NOMO-1 (cell line): ENCODE data around the gene HS3ST3A1.
A peak's percentile ranks its signal among the peaks of the same experiment; 100 is the strongest.
"Not testable (repeated sequence)": the region's sequence is repeated elsewhere in the genome, so short reads cannot be mapped to it uniquely, and the experiment has no call there.

Experiments
- DNase-seq, 2 experiments: peaks; one replicate each; lab custom pipeline; 2025; ENCODE audit not compliant: unreplicated experiment in 2 of 2; lab: John Stamatoyannopoulos, UW

HS3ST3A1 gene

DNA sequence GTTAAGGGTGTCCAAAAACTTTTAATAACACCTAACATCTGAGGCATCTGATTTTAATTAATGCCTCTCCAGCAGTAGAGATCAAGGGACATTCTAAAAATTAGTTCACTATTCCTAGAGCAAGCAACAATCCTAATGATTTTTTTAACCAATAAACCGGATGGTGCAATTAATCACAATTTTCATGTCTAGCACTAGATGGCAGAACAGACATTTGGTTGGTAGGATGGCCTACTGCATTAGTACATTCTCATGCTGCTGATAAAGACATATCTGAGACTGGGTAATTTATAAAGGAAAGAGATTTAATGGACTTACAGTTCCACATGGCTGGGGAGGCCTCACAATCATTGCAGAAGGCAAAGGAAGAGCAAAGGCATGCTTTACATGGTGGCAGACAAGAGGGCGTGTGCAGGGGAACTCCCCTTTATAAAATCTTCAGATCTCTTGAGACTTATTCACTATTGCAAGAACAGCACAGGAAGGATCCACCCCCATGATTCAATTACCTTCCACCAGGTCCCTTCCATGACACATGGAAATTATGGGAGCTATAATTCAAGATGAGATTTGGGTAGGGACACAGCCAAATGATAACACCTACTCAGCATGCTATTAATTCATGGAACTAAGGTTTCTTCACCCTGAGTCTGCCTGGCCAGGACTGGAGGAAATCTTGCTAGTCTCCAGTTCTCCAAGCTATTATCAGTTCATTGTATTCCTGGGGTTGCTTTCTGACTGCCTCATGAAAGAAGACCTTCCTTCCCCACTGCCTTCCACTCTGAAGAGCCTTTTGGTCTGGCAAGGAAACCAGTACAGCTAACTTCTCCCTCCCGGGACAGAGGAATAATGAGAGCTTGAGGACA is 24.8 kb downstream of the HS3ST3A1 start:
- no peak for DNase-seq

DNA sequence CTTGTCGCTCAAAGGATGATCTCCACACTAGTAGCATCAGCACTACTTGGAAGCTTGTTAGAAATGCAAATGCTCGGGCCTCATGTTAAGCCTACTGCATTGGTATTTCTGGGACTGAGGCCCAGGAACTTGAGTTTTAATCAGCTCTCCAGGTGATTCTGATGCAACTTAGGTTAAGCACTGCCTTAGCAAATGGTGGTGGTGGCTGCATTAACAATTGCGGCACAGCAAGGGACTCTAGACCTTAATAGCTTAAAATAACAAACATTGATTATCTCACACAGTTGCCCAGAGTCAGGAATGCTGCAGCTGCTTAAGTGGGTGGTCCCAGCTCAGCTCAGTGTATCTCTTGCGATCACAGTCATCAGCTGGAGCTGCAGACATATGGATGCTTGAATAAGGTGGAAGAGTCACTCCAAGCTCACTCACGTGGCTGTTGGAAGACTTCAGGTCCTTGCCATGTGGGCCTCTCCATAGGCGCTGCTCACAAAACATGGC is 25.8 kb downstream of the HS3ST3A1 start:
- no peak for DNase-seq

DNA sequence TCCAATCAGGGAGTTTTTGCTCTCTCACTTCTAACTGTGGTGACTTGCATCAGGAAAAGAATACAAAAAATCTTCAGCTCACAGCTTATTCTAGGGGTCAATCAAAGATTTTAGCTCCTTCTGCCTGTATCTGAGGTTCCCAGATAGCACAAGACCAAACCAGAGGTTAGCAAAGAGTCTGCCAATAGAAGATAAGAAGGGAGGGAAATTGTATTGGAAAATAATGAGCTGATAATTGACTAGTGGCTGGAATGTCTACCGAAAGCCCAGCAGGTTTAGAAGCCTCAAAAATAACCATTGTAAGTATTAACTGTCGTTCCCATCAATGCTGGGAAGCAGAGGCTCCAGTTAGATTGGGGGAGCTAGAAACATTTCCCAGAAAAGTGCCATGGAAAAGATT is 26.3 kb downstream of the HS3ST3A1 start:
- DNase-seq = no peak

- no peak for DNase-seq
Measured at GRCh38 chr17:13572581-13572980, 29.1 kb downstream of the HS3ST3A1 start.

- DNase-seq = no peak
Measured at GRCh38 chr17:13569398-13570123, 32.2 kb downstream of the HS3ST3A1 start.

DNA sequence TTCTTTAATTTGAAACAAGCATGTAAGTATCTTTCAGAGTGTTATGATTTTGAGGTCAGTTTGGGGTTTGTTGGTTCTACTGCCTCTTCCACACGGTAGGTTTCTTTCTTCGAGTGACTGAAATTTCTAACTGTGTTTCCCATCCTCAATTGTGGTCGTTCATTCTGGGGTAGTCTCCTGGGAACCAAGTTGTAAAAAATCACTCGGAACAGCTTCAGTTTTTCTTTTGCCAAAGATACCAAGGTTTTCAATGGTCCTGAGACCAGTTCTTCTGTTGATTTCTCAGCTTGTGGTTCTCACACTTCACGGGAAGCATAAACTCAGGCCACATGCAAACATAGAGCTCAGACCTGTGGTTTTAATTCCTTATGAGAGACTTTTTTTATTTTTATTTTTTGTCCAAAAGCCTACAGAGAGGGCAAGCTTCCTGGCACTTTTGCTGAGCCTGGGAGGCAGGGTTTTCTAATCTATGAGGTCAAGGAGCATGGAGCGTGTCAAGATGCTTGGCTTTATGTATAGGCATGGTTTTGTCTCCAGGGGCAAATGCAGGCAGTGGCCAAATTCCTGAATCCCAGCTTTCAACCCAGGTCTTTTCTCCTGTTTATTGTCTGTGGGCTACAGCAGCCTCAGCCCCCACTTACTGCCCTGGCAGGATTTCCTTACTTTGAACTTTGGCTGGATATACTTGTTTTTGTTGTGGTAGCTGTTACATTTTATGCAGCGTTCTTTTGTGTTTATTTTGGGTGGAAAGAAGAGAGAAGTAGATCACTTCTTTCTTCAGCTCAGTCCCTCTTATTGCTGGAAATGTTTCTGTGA is 32.9 kb downstream of the HS3ST3A1 start:
- no peak for DNase-seq

- DNase-seq = no peak
Measured at GRCh38 chr17:13563866-13564265, 37.9 kb downstream of the HS3ST3A1 start.

DNA sequence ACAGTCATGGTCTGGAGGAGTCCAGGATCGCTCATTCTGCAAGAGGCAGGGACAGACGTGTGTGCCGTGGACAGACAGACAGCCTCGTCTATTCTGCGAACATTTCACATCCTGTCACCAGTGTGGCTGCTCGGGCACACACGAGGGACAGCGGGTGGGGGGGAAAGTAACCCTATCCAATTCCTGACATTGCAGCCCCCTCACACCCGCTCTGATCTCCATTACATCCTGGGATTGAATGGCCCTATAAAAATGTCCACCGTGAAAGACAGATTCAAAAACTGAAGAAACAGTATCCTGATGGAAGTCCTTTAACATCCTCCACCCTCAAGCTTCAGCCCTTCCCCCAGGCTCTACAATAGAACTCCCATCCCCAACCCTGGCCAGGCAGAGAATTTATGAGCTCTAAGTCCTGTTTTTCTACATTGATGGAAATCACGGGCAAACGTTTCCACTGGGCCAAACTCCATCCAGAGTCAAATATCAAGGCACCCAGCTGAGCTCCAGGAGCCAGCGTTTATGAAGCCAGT is 39.4 kb downstream of the HS3ST3A1 start:
- no peak for DNase-seq

DNA sequence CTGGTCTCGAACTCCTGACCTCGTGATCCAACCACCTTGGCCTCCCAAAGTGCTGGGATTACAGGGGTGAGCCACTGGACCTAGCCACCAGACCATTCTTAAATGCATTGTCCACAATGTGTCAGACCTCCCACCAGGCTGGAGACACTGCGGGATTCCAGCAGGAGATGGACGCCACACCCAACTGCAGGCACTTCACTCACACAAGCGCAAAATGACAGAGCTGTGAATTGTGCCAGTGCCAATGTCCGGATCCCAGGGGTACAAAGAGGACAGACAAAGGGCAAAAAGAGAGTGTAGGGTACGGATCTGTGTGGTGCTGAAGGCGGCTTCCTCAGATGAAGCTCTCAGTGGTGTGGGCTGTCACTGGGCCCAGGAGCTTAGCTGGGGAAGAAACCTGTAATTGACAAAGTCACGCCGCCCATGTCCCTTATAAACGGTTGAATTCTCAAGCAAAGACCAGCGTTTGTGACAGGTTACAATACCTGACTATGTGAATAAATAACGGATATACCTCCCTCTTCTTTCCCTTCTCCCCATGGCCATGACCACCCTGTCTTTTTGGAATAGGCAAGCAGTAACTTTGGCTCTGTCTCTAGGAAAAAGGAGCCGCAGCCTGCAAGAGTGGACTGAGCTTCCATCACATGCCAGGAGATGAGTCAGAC is 40.0 kb downstream of the HS3ST3A1 start:
- DNase-seq = no peak

GRCh38 chr17:13560935-13561334 is 40.8 kb downstream of the HS3ST3A1 start:
- DNase-seq = no peak

DNA sequence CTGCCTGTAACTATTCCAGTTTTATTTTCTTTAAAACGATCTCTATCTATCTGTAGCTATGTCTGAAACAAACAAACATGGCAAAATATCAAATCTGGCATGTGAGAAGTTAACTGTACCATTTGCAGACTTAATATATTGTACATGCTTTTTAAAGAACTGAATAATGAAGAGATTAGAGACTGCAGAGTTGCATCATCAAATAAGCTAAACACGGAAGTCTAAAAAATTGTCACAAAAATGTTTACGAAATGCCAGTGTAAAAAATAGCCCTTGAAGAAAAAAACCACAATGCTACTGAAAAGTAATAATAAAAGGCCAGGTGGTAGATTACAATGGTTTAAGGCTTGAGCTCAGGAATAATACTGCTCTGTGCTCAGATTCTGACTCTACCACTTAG is 43.1 kb downstream of the HS3ST3A1 start:
- DNase-seq = peak; percentile 26 to 37

GRCh38 chr17:13557077-13557476 is 44.7 kb downstream of the HS3ST3A1 start:
- DNase-seq = no peak

- no peak for DNase-seq
Measured at GRCh38 chr17:13554231-13554630, 47.5 kb downstream of the HS3ST3A1 start.

- DNase-seq = no peak
Measured at GRCh38 chr17:13550291-13550690, 51.4 kb downstream of the HS3ST3A1 start.

DNA sequence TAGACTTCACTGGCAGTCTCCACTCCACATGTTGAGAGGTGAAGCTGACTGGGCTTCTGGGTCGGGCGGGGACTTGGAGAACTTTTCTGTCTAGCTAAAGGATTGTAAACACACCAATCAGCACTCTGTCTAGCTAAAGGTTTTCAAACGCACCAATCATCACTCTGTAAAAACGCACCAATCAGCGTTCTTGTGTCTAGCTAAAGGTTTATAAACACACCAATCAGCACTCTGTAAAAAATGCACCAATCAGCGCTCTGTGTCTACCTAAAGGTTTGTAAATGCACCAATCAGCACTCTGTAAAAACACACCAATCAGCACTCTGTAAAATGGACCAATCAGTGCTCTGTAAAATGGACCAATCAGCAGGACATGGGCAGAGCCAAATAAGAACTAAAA is 53.2 kb downstream of the HS3ST3A1 start:
- DNase-seq = not testable (repeated sequence)

- no peak for DNase-seq
Measured at GRCh38 chr17:13546851-13547250, 54.9 kb downstream of the HS3ST3A1 start.

DNA sequence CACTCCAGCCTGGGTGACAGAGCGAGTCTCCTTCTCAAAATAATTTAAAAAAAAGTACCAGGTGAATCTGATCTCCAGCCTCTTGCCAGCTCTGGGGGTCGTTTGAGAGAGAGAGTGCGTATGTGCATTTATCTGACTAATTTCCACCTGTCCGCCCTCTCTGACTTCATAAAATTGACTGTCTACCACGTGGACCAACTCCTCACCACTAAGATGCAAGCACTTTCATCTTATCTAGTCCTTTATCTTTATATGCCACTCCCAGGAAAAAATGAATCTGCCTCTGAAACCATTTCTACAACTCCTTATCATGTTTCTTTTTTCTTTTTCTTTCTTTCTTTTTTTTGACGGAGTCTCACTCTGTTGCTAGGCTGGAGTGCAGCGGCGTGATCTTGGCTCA is 55.8 kb downstream of the HS3ST3A1 start:
- no peak for DNase-seq

- DNase-seq = no peak
Measured at GRCh38 chr17:13544765-13545164, 57.0 kb downstream of the HS3ST3A1 start.

DNA sequence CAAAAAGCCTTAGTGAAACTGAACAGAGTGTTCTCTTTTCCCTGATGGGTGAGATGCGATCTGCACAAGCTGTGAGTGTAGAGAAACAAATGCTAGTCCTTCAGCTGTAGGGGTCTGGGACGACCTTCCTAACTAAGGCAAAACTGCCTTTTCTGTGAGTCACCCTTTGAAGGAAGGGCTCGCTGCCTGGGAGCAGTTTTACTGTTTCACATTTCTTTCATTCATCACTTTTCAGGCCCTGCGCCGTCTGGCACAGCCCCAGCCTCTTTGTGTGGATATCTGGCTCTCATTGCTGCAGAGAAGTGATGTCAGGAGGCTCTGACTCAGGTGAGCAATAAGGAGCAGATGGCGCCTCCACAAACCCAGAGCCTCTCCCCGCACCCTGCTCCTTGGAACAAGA is 57.4 kb downstream of the HS3ST3A1 start:
- DNase-seq = no peak

GRCh38 chr17:13542636-13543035 is 59.1 kb downstream of the HS3ST3A1 start:
- no peak for DNase-seq
